GM18867 (cell line): ENCODE results near the gene KCNJ5.
"Not testable (repeated sequence)": the region's sequence is repeated elsewhere in the genome, so short reads cannot be mapped to it uniquely, and the experiment has no call there.

Source experiments
- ATAC-seq: cut with Tn5 transposase; IDR thresholded peaks from one replicate; pipeline ENCODE4 v1.9.1; 2021; ENCODE audit warnings: mild to moderate bottlenecking, moderate library complexity; ENCODE audit not compliant: unreplicated experiment

Gene KCNJ5

DNA sequence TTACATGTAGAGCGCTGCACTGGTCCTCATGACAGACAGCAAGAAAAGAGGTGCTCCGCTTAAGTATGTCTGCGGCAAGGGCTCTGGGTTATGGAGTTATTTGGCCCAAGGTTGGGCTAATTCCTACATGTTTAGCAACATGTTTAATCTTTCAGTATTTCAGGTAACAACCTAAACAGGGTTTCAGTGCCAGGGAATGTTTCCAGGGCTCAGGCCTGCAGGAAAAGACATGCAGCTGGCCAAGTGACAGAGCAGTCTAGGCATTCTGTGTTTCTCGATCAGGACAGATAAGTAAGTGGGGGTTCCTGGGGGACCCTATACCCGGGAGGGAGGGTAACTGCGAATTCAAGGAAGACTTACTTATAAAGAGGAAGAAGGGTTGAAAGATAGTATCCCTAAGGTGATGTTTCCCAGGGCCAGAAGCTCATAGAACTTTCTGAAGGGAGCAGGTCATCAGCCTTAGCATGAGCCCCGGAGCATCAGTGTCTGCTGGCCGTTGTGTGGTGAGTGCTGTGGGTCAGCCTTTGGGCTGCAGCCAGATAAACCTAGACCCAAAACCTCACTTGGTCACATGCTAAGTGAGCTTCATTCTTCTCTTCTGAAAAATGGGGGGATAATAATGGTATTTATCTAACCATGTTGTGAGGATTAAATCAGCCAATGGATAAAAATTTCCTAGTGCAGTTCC, 18.4 kb downstream of the KCNJ5 start:
- no peak for ATAC-seq

DNA sequence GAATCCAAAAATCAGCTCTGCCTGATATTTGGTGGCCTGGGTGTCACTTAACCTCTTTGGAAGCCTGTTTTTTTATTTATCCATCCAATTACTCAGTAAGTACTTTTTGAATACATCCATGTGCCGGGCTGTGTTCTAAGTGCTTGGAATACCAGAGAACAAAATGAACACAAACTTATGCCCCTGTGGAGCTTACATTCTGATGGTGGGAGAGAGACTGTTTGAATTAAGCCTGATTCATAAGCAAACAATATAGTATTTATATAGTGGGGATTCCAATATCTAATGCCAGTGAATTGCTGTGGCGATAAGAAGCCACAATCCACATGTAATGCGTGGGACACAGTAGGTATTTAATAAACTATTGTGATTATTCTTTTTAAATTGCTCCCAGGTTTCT, 19.4 kb downstream of the KCNJ5 start:
- ATAC-seq = no peak

DNA sequence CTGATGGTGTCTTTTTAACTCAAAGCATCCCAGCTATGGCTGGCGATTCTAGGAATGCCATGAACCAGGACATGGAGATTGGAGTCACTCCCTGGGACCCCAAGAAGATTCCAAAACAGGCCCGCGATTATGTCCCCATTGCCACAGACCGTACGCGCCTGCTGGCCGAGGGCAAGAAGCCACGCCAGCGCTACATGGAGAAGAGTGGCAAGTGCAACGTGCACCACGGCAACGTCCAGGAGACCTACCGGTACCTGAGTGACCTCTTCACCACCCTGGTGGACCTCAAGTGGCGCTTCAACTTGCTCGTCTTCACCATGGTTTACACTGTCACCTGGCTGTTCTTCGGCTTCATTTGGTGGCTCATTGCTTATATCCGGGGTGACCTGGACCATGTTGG, 20.1 kb downstream of the KCNJ5 start:
- ATAC-seq = no peak

DNA sequence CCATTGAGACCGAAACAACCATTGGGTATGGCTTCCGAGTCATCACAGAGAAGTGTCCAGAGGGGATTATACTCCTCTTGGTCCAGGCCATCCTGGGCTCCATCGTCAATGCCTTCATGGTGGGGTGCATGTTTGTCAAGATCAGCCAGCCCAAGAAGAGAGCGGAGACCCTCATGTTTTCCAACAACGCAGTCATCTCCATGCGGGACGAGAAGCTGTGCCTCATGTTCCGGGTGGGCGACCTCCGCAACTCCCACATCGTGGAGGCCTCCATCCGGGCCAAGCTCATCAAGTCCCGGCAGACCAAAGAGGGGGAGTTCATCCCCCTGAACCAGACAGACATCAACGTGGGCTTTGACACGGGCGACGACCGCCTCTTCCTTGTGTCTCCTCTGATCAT, 20.5 kb downstream of the KCNJ5 start:
- no peak for ATAC-seq

DNA sequence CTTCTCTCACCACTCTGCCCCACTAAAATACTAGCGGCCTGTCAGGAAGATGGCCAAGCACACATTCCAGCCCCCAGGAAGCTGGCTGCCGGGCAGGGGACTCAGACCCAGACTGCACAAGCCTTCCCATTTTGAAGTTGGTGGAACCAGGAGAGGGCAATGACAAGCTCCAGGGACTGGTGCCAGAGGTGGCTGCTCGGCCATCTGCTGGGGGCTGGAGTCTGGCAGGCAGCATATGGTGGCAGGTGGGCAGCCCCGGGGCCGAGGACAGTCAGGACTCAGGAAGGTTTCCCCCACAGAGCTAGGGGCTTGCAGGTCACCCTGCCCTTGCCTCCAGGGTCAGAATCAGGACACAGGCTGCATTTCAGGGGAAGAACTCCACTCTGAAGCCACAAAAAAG, 22.6 kb downstream of the KCNJ5 start:
- no peak for ATAC-seq

DNA sequence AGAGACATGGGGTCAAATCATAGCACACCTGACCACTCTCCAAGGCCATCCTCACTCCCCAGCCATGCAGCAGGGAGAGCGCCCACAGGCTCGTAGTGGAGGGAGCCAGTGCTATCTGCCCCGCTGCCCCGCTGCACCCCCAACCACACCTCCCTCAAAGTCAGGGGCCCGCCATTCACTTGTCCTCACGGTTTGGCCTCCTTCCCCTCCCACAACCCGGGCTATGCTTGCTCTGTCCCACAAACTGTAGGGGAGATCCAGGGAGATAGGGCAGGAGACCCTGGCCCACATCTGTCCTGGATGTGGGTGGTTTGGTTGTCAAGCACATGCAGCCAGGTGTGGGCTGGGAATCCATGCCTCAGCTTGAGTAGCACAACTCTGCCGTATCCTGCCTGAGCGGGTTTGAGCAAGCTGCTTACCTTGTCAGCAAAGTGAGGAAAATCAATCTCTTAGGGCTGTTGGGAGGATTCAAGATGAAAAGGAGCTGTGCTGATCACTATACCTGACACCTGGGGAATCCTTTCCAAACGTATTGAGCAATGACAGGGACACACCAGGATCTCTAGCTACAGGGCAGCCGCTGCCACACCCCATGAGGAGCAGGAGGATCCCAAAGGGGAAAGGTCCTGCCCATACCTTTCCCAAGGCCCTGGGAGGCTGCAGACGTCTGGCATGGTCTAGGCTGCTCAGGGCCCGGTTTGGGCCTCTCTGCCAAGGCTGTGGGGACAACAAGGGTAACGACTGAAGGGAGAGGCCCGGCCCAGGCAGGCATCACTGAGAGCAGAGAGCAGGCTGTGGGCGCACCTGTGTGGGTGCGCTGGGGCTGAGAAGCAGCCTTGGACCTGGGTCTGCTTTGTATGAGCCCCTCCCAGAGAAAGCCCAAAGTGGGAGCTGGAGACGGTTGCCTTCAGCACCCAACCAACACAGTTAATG, 23.3 kb downstream of the KCNJ5 start:
- no peak for ATAC-seq

DNA sequence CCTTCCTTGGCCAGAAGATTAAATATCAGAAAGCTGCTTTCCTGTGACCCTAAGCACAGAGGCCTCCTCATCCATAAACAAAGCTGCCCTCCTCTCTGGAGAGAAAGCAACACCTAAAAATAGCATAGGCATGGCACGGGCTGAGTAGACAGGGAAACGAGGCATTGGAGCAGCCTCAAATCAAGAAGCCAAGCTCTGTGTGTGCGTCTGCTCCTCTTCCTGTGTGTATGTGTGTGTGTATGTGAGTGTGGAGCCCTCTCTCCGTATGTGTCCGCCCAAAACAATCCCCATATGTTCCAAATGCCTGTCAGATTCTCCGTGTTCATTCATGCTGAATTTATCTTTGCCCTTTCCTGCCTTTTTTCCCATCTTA, 24.0 kb downstream of the KCNJ5 start:
- ATAC-seq = no peak

DNA sequence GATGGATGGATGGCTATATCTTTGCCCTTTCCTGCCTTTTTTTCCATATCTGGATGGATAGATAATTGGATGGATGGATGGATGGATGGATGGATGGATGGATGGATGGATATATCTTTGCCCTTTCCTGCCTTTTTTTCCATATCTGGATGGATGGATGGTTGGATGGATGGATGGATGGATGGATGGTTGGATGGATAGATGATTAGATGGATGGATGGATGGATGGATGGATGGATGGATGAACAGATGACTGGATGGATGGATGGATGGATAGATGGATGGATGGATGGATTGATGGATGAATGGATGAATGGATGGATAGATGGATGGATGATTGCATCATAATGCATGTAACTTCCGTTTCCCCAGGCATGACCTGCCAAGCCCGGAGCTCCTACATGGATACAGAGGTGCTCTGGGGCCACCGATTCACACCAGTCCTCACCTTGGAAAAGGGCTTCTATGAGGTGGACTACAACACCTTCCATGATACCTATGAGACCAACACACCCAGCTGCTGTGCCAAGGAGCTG, 24.9 kb downstream of the KCNJ5 start:
- ATAC-seq = no peak

DNA sequence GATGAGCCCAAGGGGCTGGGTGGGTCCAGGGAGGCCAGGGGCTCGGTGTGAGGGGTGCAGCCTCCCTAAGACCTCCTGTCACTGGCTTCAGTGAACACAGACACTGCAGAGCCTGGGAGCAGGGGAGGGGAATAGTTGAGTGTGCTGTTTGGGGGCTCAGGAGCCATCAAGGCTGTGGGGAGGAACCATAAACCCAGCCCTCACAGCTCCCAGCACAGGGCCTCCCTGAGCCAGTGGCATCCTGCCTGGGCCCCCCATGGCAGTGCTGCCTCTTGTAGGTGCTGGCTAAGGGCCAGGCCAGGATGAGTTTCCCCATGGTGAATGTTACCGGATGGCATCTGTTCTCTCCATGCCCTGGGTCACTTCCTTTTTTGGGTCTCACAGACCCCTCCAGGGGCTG, 25.5 kb downstream of the KCNJ5 start:
- no peak for ATAC-seq

DNA sequence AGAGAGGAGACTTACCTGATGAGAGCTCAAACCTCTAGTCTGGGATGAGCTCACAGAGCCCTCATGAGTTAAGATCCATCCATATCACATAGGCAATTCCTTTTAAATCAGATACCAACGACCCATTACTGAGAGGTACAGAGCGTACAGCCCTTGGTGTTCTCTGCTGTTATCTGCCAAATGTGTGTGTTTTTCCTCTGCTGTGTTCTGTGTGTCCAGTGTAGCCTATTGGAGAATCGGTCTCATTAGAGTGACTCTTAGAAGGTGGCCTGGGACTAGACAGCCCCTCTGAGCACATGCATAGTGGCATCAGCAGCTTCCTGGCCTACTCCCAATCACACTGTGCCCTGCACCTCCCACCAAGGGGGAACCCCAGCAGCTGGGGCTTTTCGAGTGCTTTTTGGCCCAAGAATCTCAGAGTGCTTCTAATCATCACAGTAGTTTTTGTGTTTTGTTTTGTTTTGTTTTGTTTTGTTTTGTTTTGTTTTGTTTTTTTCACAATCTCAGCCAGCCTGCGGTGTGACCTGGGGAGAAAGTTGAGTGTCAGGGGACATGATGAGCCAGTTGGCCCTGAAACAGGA, 26.1 kb downstream of the KCNJ5 start:
- ATAC-seq = peak; percentile 48

DNA sequence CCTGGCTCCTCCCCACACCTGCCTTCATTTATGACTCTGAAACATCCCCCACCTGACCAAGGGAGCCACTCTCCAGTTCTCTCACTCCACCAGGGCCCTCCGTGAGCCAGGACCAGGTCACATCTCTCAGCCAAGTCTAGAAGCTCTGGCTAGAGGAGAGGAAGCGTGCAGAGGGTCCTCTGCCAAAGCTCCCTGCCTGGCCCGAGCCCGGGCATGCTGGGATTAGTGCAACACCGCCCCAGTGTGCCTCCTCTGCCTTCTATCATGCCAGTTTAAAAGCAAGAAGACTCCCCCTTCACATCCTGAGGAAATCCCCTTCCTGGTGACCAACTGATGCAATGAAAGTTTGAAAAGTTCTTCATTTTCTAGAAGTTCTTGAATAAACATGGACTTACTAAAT, 28.1 kb downstream of the KCNJ5 start:
- no peak for ATAC-seq

DNA sequence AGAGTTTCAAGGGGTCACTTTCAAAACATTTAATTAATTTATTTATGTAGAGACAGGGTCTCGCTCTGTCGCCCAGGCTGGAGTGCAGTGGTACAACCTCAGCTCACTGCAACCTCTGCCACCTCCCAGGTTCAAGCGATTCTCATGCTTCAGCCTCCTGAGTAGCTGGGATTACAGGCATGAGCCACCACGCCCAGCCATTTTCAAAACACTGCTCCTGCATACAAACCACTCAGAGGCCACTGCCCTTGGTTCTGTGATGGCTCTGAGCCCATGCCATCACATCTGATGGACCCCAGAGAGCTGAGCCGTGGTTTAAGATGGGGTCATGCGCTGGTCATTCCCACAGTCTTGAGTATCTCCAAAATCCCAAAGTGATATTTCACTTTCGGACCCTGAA, 28.5 kb downstream of the KCNJ5 start:
- ATAC-seq = not testable (repeated sequence)

DNA sequence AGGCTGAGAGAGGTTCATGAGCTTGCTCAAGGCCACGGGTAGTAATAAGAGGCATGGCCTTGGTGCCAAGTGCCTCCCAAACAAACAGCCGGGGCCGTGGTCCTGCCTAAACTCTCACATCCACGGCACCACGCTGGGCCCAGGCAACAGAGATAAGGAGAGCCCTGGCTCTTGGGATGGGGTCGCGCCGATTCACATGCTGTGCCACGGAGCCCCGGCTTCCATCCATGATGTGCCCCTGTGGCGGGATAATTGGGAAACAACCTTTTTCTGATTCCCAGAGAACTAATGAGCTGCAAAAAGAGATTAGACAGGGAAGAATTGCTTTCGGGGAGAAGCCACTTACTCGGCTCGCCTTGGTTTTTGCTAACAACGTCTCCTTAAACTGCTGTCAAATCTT, 29.5 kb downstream of the KCNJ5 start:
- no peak for ATAC-seq

DNA sequence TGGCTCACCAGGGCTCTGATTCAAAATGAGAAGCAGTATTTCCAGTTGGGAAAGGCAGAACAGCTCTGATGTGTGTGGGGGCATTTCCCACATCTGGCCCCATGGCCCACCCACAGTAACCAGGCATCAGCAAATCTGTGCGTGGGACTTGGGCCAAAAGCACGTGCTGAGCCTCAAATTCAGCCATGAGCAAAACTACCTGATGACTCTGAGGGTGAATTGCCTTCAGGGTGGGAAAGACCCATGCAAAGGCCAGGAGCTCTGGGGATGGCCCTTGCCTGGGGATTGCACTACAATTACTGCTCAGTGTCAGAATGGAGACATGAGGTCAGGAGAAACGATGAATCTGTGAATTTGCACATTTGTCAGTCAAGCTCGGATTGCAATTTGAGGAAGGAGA, 30.6 kb downstream of the KCNJ5 start:
- ATAC-seq = no peak

DNA sequence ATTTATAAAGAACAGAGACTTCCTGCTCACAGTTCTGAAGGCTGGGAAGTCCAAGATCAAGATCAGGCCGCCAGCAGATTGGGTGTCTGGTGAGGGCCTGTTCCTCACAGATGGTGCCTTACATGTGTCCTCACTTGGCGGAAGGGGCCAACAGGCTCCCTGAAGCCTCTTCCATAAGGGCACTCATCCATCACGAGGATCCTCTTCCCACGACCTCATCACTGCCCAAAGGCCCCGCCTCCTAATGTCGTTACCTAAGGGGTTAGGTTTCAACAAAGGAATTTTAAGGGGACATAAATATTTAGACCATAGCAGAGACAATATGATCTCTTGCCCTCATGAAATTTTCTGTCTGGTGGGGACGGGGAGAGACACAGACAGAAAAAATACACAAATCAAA, 32.9 kb downstream of the KCNJ5 start:
- ATAC-seq = no peak

DNA sequence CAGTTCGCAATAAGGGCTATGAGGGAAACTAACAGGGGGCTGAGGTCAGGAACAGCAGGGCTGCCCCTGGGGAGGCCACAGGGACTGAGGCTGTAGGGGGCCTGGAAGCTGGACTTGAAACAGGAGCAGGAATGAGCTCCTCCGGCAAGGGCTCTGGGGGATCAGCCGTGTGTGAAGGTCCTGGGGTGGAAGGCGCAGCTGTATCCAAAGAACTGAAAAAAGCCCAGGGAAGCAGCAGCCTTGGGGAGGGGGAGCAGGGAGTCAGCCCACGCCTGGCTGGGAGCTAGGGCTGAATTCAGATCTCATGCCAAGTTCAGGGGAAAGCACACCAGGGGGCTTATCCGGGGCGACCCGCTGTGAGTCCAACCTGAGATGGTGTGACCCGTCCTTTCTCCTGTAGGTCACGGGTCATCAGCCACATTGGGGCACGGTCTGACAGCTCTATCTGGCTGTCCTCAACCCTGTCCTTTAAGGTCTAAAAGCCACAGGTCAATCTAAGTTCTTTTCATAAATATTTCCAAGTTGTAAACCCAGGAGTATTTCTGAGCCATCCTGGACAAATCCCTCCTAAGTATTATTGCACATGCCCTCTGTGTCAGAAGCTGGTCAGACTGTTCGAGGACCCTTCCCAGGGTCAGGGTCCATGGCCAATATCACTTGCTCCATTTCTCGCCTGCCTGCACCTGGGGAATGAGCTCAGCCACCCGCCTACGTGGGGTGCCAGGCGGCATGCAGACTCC, 33.5 kb downstream of the KCNJ5 start:
- ATAC-seq = no peak

DNA sequence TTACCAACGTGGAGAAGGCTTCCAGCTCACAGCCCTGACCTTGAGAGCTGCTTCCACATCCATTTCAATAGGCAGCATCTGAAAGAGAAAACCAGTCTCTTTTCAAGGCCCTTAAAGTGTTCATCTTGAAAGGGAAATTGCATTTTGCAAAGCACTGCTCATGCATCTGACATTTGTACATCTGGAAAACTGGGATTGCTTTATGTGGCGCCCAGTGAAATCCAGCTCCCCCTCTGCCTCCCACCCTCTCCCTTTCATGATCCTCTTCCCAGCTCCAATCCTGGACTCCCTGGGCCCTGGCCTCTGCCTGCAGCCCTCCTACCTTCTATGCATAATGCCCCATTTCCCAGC, 34.1 kb downstream of the KCNJ5 start:
- no peak for ATAC-seq

DNA sequence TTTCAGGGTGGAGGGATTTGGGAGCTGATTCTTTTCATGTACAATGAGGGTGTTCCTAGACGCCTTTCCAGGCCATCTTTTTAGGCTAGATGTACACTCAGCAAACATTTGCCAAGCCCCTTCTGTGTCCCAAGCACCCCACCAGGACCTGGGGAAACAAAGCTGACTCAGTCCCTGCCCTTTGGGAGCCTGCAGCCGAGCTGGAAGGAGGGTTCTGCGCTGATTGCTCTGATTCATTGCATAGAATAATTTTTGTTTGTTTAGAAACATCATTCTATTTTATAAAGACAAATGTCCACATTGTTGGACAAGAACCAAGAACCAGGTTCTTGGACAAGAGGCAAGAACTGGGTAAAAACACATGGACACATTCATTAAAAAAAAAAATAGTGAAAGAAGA, 34.8 kb downstream of the KCNJ5 start:
- no peak for ATAC-seq

DNA sequence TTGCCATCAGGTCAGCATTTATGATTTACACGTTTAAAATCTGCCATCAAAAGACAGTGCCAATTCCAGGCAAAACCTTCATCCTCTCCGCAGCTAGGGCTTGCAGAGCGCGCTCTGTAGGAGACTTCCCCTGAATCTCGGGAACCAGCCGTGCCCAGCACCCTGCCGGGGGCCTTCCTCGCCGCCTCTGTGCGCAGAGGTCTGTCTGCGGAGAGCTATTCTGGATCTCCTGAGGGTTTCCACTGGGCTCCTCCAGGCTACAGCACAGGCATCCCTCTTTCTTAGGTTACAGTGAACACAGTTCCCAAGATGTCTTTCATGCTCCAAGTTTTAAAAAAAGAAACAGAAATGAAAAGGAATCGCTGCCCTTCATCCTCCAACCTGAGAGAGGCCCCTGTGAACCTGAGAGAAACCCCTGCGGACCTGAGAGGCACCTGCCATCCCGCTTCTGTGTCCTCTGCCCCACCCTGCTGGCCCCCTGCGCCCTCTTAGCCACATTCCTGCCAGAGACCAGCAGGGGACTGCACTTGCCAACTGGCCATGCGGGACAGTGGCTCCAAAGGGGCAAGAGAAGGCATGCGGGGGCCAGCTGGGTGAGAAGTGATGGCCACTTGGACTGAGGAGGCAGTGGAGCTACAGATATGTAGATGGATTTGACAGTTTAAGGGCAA, 35.4 kb downstream of the KCNJ5 start:
- ATAC-seq = no peak

DNA sequence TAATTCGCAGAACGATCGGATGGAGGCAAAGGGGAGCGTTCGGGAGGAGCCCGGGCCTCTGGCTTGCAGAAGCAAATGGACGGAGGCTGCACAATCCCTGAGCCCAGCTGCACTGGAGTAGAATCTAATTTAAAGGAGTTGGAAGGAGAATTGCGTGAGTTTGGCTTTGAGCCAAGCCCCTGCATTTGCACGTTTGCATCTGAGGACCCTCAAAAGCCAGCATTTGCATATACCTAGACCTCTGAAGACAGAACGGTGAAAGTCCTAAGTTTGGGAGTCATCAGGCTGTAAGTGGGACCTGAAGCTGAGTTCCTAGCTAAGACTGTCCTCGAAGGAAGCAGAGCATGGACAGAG, 35.9 kb downstream of the KCNJ5 start:
- no peak for ATAC-seq
